SK-N-SH (cell line): ENCODE results near the gene PCDH1.

Experiments used
- GABPA ChIP-seq: IDR thresholded peaks from 2 replicates; pipeline ENCODE4 v1.4.0; 2012; ENCODE audit warnings: low read depth, mild to moderate bottlenecking
- RFX5 ChIP-seq: IDR thresholded peaks from 2 replicates; pipeline ENCODE4 v1.6.1; 2012; ENCODE audit warnings: mild to moderate bottlenecking, improper control_type of control experiment, low read length

DNA sequence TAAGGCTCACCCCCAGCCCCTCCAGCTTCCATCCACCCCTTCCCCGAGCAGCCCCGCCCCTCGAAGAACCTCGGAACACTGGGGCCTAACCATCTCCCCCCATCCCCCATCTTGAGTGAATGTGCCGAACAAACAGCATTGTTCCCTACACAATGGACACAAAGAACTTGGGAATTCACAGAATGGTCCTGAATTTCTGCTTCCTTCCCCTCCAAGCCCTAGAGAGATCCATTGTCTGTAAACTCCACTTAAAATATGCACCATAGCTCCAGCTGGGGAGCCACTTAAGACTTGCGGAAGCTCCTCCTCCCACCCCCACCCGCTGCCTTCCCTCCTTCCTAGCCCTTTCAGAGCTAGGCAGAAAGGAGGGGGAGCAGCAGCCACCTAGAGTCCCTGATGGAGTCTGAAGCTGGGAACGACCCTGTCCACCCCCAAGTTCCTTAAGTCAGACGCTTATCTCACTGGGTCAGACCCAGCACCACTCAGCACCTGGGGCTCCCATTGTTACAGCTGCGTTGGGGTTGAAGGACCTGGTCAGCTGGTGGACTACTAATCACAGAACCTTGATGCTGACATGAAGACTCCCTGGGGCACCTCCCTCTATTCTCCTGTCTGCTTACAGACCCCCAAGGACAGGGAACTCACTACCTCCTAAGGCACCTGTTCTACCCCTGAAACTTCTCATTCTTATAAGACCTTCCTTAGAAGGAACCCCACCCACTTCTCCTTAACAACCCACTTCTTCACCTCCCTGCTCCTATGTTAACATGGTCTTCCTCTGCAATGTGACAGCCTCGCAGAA lies 61.4 kb downstream of the PCDH1 start:
- TF ChIP-seq RFX5 = no peak
- no peak for TF ChIP-seq GABPA
